Upper lobe of left lung (tissue), 4 donors: ENCODE measurements around the gene SBK2.

Experiments used
- CTCF ChIP-seq, 6 experiments: fragments of 450-650 bp in 4 of 6; fragments of 200-600 bp in 2 of 6; sonication (generic) in 2 of 6; IDR thresholded peaks; one replicate each; pipeline ENCODE4 v1.5.1; 2016 to 2019; ENCODE audit warnings: antibody characterized with exemption in 6 of 6
- EP300 ChIP-seq, 4 donors: sonication (generic); formaldehyde crosslinking; IDR thresholded peaks; one replicate each; pipeline ENCODE4 v1.5.1; 2017; ENCODE audit warnings: antibody characterized with exemption in 4 of 4, control low read depth in 2 of 4
- POLR2A ChIP-seq, 4 donors: fragments of 450-650 bp; IDR thresholded peaks; one replicate each; pipeline ENCODE4 v1.5.1; 2016 to 2017; ENCODE audit warnings: antibody characterized with exemption in 4 of 4, mild to moderate bottlenecking in 2 of 4
- POLR2AphosphoS5 ChIP-seq, 2 donors: sonication (generic); formaldehyde crosslinking; IDR thresholded peaks; one replicate each; pipeline ENCODE4 v1.5.1; 2017; ENCODE audit warnings: antibody characterized with exemption in 2 of 2

GRCh38 chr19:55536951-55537740 is at the start of gene SBK2:
- TF ChIP-seq CTCF (IDR thresholded peaks at IDR 0.05) = no peak
- TF ChIP-seq POLR2A (IDR thresholded peaks at IDR 0.05) = no peak
- TF ChIP-seq POLR2AphosphoS5 (IDR thresholded peaks at IDR 0.05) = no peak
- no peak for TF ChIP-seq EP300 (IDR thresholded peaks at IDR 0.05)
